Stimulated activated CD8-positive, alpha-beta memory T cell treated with anti-CD3 and anti-CD28 coated beads, Interleukin-12 subunit alpha, Interleukin-12 subunit beta, amount 100 ng/mL, for 4 hours (primary cell): ENCODE data around the gene SHH.

ENCODE experiments used
- DNase-seq: peaks from one replicate; pipeline ENCODE4 v3.0.0-alpha.2; 2020; ENCODE audit warnings: low read depth

SHH gene

GRCh38 chr7:155811895-155812761 is at the start of gene SHH:
Gene SHH, minus strand, starts transcription at chr7:155812463. Its CDS starts 341 bp downstream, at chr7:155812122.
- no peak for DNase-seq

GRCh38 chr7:155861480-155861868 is 49.2 kb upstream of the SHH start:
- no peak for DNase-seq

DNA sequence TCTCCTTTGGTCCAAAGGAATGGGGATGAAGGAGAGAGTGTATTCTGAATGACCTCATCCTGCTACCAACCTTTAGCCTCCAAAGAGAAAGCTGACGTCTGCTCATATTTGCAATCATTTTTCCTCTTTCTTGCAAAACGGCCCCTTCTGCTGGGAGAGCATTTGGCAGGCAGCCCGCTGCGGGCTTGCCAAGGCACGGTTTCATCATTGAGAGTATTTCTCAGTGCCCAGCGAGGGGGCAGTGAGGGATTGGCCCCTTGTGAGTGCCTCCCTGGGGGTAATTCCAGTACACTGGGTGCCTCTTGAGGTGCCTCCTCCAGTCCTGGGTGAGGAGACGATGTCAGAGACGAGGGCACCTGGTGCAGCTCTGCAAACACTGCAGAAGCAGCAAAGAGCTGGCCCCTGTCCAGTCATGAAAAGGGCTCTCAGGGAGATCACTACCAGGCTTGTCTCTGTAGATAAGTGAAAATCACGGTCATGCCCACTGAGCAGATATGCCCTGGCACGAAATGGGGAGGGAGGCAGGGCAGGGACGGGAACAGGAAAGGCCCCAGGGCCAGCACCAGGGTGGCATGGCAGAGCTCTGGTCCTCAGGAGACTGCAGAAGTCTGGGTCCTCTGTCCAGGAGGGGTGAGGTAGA is 48.7 kb upstream of the SHH start:
- DNase-seq = no peak

GRCh38 chr7:155860461-155860839 is 48.2 kb upstream of the SHH start:
- DNase-seq = no peak

- no peak for DNase-seq
These were observed 46.3 kb upstream of the SHH start for GRCh38 chr7:155858521-155859061.

DNA sequence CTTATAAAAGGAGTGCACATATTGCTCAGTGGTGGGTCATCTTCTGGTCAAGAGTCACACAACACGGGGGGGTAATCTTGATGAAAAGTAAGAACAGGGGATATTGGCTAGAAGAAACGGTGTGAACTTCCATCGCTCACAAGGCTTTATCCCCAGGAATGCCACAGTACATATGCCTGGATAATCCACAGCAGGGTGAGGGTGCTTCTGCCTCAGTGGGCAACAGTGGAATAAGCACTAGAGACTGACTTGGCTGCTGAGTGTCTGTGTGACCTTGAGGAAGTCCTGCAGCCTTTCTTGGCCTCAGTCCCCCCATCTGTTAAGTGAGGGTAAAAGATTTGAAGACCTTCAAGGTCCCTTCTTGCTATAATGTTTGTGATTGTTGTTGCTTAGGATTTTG is 44.9 kb upstream of the SHH start:
- DNase-seq = no peak

GRCh38 chr7:155856656-155857055 is 44.4 kb upstream of the SHH start:
- no peak for DNase-seq

DNA sequence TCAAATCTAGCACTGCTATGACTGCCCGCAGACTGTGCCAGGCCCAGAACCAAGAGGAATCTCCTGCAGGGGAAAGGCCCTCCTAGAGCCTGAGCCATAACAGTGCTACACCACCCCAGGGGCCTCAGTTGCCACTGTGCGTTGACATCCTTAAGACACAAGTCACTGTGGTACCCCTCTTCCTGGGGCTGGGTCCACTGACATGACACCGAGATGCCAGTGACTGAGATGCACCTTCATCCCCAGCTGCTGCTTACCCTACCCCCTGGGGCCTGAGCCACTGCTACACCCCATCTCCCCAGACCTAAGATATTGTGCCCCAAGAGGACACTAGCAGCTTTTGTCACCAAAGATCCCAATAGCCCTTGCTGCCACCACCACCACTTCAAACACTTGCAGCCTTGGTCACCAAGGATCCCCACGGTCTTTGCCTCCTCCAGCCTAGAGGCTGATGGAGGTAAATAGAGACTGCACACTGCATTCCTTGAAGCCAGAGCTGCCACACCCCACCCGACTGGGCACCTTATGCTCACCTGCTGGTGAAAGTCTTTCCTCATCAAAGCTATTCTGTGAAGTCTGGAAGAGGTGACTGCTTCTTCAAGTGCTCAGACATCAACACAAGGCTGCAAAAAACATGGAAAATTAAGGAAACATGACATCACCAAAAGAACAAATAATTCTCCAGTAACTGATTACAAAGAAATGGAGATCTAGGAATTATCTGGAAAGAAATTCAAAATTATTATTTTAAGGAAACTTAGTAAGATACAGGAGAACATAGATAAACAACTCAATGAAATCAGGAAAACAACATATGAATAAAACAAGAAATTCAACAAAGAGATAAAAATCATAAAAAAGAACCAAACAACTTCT is 40.4 kb upstream of the SHH start:
- DNase-seq = no peak

GRCh38 chr7:155851892-155852291 is 39.6 kb upstream of the SHH start:
- DNase-seq = no peak

DNA sequence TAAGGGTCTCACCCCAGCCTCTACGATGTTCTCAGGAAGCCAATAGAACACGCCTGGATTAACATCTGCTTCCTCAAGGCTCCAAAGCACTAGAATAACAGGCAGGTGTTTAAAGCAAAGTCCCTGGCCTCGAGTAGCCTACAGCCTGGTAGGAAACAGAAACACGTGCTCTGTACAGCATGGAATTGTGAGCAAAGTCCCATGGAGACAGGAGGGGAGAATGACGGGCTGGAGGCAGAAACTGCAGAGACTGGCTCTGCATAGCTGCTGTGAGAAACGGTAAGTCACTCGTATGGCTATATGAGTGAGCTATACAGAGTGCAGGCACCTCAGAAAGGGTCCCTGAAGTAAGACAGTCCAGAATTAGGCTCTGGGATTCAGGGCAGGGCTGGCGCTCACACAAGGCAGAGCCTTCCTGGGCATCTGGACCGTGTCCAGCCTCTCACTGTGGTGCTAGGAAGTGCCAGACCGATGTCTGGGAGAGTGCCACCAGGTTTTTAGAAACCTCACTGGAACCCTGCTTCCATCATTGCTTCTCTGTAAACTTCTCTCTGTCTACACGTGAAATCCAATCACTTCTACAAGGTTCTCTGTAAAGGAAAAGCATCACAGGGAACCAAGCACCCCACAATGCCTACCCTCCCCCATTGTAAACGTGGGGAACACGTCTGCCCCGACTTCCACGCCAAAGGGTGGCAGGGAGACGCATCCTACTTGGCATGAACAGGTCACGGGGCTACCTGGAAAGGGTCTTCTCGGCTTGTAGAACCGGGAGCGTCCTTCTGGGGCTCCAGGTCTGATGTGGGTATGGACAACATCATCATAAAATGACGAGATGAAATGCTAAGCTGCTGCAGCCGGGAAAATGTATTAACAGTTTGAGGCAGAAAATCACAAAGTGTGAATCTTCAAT is 38.8 kb upstream of the SHH start:
- DNase-seq = no peak

- no peak for DNase-seq
These were observed 37.8 kb upstream of the SHH start for GRCh38 chr7:155850001-155850436.

GRCh38 chr7:155848691-155849669 is 36.7 kb upstream of the SHH start:
- DNase-seq = no peak

DNA sequence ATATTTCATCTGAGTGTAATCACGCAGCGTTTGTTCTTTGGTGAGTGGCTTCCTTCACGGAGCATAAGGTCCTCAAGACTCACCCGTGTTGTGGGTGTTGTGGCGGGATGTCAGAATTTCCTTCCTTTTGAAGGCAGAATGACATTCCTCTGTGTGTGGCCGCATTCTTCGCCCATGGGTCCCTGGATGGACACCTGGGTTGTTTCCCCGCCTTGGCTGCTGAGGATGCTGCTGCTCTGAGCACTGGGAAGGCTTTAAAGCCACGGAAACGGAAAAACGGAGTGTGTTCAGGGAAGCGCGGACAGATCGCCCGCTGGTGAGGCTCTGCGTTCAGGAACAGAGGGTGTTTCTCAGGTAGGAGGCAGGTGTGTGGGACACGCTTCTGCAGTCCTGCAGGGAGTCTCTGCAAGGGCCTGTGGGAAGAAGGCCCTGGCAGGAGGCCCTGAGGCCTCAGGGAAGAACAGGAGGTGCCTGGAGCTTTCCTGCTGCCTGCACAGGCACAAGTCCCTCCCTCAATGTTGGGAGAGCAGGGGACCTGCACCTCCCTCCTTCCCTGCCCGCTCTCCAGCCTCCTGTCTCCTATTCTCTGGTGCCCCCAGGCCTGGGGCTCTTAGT is 35.7 kb upstream of the SHH start:
- no peak for DNase-seq

GRCh38 chr7:155846936-155847335 is 34.7 kb upstream of the SHH start:
- DNase-seq = no peak

- no peak for DNase-seq
These were observed 33.9 kb upstream of the SHH start for GRCh38 chr7:155846156-155846555.

DNA sequence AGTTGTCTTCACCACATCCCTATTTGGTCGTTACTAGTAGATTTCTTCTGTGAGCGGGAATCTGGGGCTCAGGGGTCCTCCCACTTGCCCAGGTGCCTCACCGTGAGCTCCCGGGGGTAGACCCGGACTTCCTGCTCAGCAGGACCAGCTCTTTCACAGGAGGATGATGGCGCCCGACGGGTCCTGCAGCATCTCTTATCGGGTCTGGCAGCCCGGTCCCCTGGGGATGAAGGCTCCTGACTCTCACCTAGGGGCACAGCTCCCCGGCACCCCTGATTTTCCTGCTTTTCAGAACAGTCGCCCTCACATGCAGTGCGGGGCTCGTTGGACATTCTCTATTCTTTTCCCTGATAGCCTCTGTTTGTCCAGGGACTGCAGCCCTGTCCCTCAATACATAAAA is 33.0 kb upstream of the SHH start:
- no peak for DNase-seq

GRCh38 chr7:155844526-155844925 is 32.3 kb upstream of the SHH start:
- DNase-seq = no peak

GRCh38 chr7:155844019-155844453 is 31.8 kb upstream of the SHH start:
- no peak for DNase-seq

DNA sequence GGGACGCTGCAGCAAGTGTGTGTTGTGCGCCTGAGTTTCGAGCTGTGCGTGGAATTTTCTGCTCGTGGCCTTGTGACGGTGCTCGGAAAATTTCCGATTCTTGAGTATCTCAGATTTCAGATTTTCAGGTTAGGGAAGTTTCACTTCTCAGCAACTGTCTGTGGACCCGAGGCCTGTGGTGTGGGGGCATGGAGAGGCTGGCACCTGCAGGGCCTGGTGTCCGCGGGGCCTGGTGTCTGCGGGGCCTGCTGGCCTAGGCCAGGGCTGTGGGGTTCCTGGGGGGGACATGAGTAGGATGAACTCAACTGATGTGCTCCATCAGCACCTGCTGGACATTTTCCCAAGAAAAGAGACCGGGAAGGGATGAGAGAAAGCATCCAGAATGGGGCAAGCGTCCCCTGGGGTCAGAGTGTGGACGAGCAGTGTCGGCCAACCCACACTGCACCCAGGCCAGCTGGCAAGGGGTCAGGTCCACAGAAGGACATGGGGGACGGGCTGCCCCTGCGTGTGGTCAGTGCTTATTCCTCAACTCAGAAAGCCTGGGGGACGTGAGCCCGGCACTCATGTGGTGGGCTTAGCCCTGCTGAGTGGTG is 31.3 kb upstream of the SHH start:
- no peak for DNase-seq
